ENCODE data around the gene IFIT2. TPM values are rescaled to one million over a fixed set of nuclear protein-coding genes. Genes with fewer than 3 reads are reported as not detected.

The IFIT2 gene
- total RNA-seq, 1 experiment from 2014 or later = 1.0 TPM

DNA sequence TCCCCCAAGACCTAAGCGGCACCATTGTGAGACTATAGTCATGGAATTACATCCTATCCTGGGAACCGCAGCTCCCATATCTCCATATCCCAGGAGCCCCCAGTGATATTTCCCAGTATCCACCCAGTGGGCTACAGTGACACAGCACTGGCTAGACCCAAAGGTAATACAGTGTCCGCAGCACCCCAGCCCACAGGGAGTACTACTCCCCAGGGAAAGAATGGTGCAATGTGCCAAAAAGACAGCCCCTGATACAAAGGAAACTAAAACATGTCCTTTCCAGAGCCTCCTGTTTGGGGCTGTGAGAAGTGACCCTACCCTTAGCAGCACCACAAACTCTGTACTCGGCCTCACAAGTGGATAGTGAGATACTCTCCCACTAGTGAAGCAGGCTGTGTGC lies 4.5 kb upstream of the IFIT2 start:
- no TSS peak for BruUV-seq (replicated peaks)
- intact Hi-C loops (cut with micrococcal nuclease) = no loop called here
- H3K9me2 ChIP-seq (ENCODE audit: insufficient read depth) = no peaks in the 10 kb centered on the region
- DNase-seq (ENCODE audit: low read depth, low spot score) (no peak), ATAC-seq (no peak)
- ChIA-PET POLR2A (no interaction called here), RAD21 (ENCODE audit: low non-redundant PET in 1 of 2, low total read pairs in 2 of 2, uncharacterized antibody in 2 of 2, unreplicated experiment in 2 of 2) (no interaction called here), CTCF (interaction anchor here (0.6 kb wide), 1 partner anchor 38 kb away, joined by 3 read pairs; no protein-coding TSS in a partner anchor)
- no peaks in the 10 kb centered on the region for H3K9me3 ChIP-seq (ENCODE audit: control insufficient read depth in 1 of 2, insufficient read depth in 1 of 2, low read depth in 1 of 2, low read length in 2 of 2)
- H4K20me1 ChIP-seq (ENCODE audit: insufficient read depth) = no peaks in the 10 kb centered on the region
- H3K9ac ChIP-seq (ENCODE audit: low read length) = no peak overlapping the region
- TF ChIP-seq EZH2phosphoT487 (IDR thresholded peaks at IDR 0.05; ENCODE audit: borderline replicate concordance) = no peak
- no peak for TF ChIP-seq CEBPB (IDR thresholded peaks at IDR 0.05; ENCODE audit: low read depth)
- TF ChIP-seq SRF (IDR thresholded peaks at IDR 0.05; ENCODE audit: low read depth) = no peak
- TF ChIP-seq FOSL1 (IDR thresholded peaks at IDR 0.05; ENCODE audit: low read depth) = no peak
- TF ChIP-seq CBX3 (IDR thresholded peaks at IDR 0.05; ENCODE audit: low read depth) = no peak
- no peak for TF ChIP-seq REST (IDR thresholded peaks at IDR 0.05; ENCODE audit: low read depth)
- TF ChIP-seq ELF1 (IDR thresholded peaks at IDR 0.05; ENCODE audit: borderline replicate concordance, low read depth) = no peak
- TF ChIP-seq ZFX (IDR thresholded peaks at IDR 0.05) = no peak
- TF ChIP-seq CTCF (IDR thresholded peaks at IDR 0.05 in 2 of 3, conservative IDR thresholded peaks at IDR 0.05 in 1 of 3; ENCODE audit: borderline replicate concordance in 1 of 3, insufficient read depth in 1 of 3, low read depth in 2 of 3, low read length in 2 of 3) = no peak
- no peak for TF ChIP-seq EGR1 (IDR thresholded peaks at IDR 0.05; ENCODE audit: low read depth)
- TF ChIP-seq SP1 (IDR thresholded peaks at IDR 0.05; ENCODE audit: low read depth) = no peak
- TF ChIP-seq TCF7L2 (IDR thresholded peaks at IDR 0.05; ENCODE audit: borderline replicate concordance, extremely low read depth, insufficient read depth, insufficient read length) = no peak
- TF ChIP-seq POLR2A (IDR thresholded peaks at IDR 0.05; ENCODE audit: borderline replicate concordance, extremely low read depth, insufficient read depth, insufficient read length) = no peak
- TF ChIP-seq JUND (IDR thresholded peaks at IDR 0.05) = no peak
- TF ChIP-seq RAD21 (IDR thresholded peaks at IDR 0.05; ENCODE audit: low read depth) = no peak
- no peaks in the 10 kb centered on the region for H3K79me2 ChIP-seq (ENCODE audit: insufficient read depth, low read length)
- no peak overlapping the region for H3K4me2 ChIP-seq (ENCODE audit: low read length)
- H3K36me3 ChIP-seq (ENCODE audit: control insufficient read depth in 1 of 2, insufficient read depth in 2 of 2, low read length in 2 of 2) = no peaks in the 10 kb centered on the region
- H3K4me1 ChIP-seq (ENCODE audit: control insufficient read depth in 1 of 2, insufficient read depth in 2 of 2, low read length in 2 of 2) = peaks cover 0 to 13% of the 10 kb centered on the region in 2 experiments; a peak in 2 of 4 replicates
- no peak overlapping the region for H3K27ac ChIP-seq (ENCODE audit: low read depth, low read length)
- no peak overlapping the region for H3K4me3 ChIP-seq (replicated peaks in 1 of 2; ENCODE audit: low read depth in 1 of 2, low read length in 2 of 2)
- H2AFZ ChIP-seq (ENCODE audit: low read depth, low read length, poor library complexity, severe bottlenecking) = no peak overlapping the region
- H3K27me3 ChIP-seq (ENCODE audit: insufficient read depth, low read length) = no peaks in the 10 kb centered on the region

All from HCT116 (cell line).